Breast epithelium (tissue), 3 donors: Measurements from ENCODE around the gene CCDC24. TPM values are rescaled to one million over a fixed set of nuclear protein-coding genes. Genes with fewer than 3 reads are reported as not detected.

ENCODE experiments used
- total RNA-seq, 3 donors: library from RNA; depleted of rRNA; stranded (reverse); fragments of >200 nt; gene quantifications; one replicate each; pipeline ENCODE4 v1.1.0, GENCODE V29; 2016

Gene CCDC24
- total RNA-seq, 3 donors from 2014 or later = 5.4 to 12.5 (median 12.3) TPM

Other genes with a start within 250 kb of the CCDC24 start
- gene ARTN, start 57.8 kb upstream of the CCDC24 start, total RNA-seq = 1 to 10 TPM in 2 of 3 donors, not detected in 1; 1.8 to 2.3 TPM
- gene IPO13, start 44.6 kb upstream of the CCDC24 start, total RNA-seq = 10 to 100 TPM; 18.4 to 23.0 (median 20.5) TPM
- 10 to 100 TPM; 16.2 to 22.0 (median 18.3) TPM for gene DPH2, start 21.6 kb upstream of the CCDC24 start, total RNA-seq
- gene ATP6V0B, start 16.6 kb upstream of the CCDC24 start, total RNA-seq = 100 to 1,000 TPM; 131 to 156 (median 155) TPM
- gene B4GALT2, start 12.4 kb upstream of the CCDC24 start, total RNA-seq = 10 to 100 TPM; 19.8 to 49.9 (median 37.0) TPM
- 1 to 10 TPM in 2 of 3 donors, under 1 TPM in 1; 0.32 to 5.1 (median 3.9) TPM for gene SLC6A9, start 39.9 kb downstream of the CCDC24 start, total RNA-seq
- not detected for gene KLF17, start 127.2 kb downstream of the CCDC24 start, total RNA-seq
- gene KLF18, start 150.0 kb downstream of the CCDC24 start, total RNA-seq = not detected
- 10 to 100 TPM; 40.3 to 66.2 (median 51.4) TPM for gene DMAP1, start 221.9 kb downstream of the CCDC24 start, total RNA-seq